ENCODE data around the gene C2CD4A. TPM values are rescaled to one million over a fixed set of nuclear protein-coding genes. Genes with fewer than 3 reads are reported as not detected.

C2CD4A gene
- polyA plus RNA-seq, 1 of the 3 experiments (the other 2 are of a cell fraction) = not detected

- H3K36me3 ChIP-seq (replicated peaks in 1 of 2; ENCODE audit: control insufficient read depth in 1 of 2, insufficient read depth in 2 of 2, low read length in 1 of 2) = peaks cover 0 to 2% of the 10 kb centered on the region in 2 experiments
- peaks cover 3% of the 10 kb centered on the region for H3F3A ChIP-seq (replicated peaks; ENCODE audit: insufficient read depth)
- H3K27me3 ChIP-seq (ENCODE audit: insufficient read depth) = no peaks in the 10 kb centered on the region
- 72% methylated on average over 5 of the region's 5 CpGs for WGBS (ENCODE audit: low lambda C conversion rate)
- POLR2A ChIA-PET = no interaction called here
- peaks cover 50% of the 10 kb centered on the region for H4K20me1 ChIP-seq (ENCODE audit: insufficient read depth)
- CTCF ChIA-PET = interaction anchor here (0.6 to 0.9 kb wide), 2 partner anchors 8 to 28 kb away, joined by 3 read pairs; no protein-coding TSS in a partner anchor
- H3K4me2 ChIP-seq = no peak overlapping the region
- H3K9me3 ChIP-seq = no peaks in the 10 kb centered on the region
- DNase-seq = no peak
- peaks cover 0 to 7% of the 10 kb centered on the region in 2 experiments; a peak in 2 of 4 replicates for H3K4me1 ChIP-seq (ENCODE audit: control insufficient read depth in 1 of 2, insufficient read depth in 2 of 2, low read depth in 1 of 2, low read length in 1 of 2)
- H3K9me2 ChIP-seq = no peaks in the 10 kb centered on the region
- no peak overlapping the region for H3K4me3 ChIP-seq (ENCODE audit: low read depth in 2 of 2, low read length in 1 of 2)
- H3K27ac ChIP-seq (ENCODE audit: low read depth in 2 of 2, low read length in 1 of 2) = no peak overlapping the region
- H3K79me2 ChIP-seq (ENCODE audit: insufficient read depth) = peaks cover 96% of the 10 kb centered on the region
- no peak overlapping the region for H3K9ac ChIP-seq
- TF ChIP-seq USF2 (IDR thresholded peaks at IDR 0.05; ENCODE audit: borderline replicate concordance, low read depth, low read length) = no peak
- no peak for TF ChIP-seq NRF1 (IDR thresholded peaks at IDR 0.05; ENCODE audit: low read depth, low read length)
- no peak for TF ChIP-seq GABPA (IDR thresholded peaks at IDR 0.05; ENCODE audit: low read depth)
- TF ChIP-seq, protein P1, sequence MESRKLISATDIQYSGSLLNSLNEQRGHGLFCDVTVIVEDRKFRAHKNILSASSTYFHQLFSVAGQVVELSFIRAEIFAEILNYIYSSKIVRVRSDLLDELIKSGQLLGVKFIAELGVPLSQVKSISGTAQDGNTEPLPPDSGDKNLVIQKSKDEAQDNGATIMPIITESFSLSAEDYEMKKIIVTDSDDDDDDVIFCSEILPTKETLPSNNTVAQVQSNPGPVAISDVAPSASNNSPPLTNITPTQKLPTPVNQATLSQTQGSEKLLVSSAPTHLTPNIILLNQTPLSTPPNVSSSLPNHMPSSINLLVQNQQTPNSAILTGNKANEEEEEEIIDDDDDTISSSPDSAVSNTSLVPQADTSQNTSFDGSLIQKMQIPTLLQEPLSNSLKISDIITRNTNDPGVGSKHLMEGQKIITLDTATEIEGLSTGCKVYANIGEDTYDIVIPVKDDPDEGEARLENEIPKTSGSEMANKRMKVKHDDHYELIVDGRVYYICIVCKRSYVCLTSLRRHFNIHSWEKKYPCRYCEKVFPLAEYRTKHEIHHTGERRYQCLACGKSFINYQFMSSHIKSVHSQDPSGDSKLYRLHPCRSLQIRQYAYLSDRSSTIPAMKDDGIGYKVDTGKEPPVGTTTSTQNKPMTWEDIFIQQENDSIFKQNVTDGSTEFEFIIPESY (IDR thresholded peaks at IDR 0.05; ENCODE audit: borderline replicate concordance, low read depth) = no peak
- no peak for TF ChIP-seq RXRA (IDR thresholded peaks at IDR 0.05; ENCODE audit: borderline replicate concordance, low read depth)
- no peak for TF ChIP-seq CHD2 (IDR thresholded peaks at IDR 0.05; ENCODE audit: low read length, partially characterized antibody)
- no peak for TF ChIP-seq RAD21 (IDR thresholded peaks at IDR 0.05; ENCODE audit: low read length)
- no peak for TF ChIP-seq ELF1 (IDR thresholded peaks at IDR 0.05)
- no peak for TF ChIP-seq JUND (IDR thresholded peaks at IDR 0.05)
- no peak for TF ChIP-seq CTCF (IDR thresholded peaks at IDR 0.05)
- TF ChIP-seq FOXJ3 (CRISPR knock-in tag; IDR thresholded peaks at IDR 0.05) = no peak
- TF ChIP-seq SIN3A (IDR thresholded peaks at IDR 0.05; ENCODE audit: borderline replicate concordance, low read depth, low read length) = no peak
- no peak for TF ChIP-seq PBX3 (IDR thresholded peaks at IDR 0.05)
- TF ChIP-seq TAF1 (IDR thresholded peaks at IDR 0.05; ENCODE audit: borderline replicate concordance, low read depth, low read length) = no peak
- no peak overlapping the region for H2AFZ ChIP-seq (ENCODE audit: low read depth)
Observed at GRCh38 chr15:62053439-62054085, 13.2 kb upstream of the C2CD4A start.

All from SK-N-SH (cell line).